DMS153 treated with DMSO at 0.1 percent for 48 hours (cell line): ENCODE results near the gene SLC41A3.
"Not testable (repeated sequence)": the region's sequence is repeated elsewhere in the genome, so short reads cannot be mapped to it uniquely, and the experiment has no call there.

Experiments used
- DNase-seq: peaks from one replicate; lab custom pipeline; 2025; ENCODE audit not compliant: unreplicated experiment; lab: John Stamatoyannopoulos, UW

The SLC41A3 gene

DNA sequence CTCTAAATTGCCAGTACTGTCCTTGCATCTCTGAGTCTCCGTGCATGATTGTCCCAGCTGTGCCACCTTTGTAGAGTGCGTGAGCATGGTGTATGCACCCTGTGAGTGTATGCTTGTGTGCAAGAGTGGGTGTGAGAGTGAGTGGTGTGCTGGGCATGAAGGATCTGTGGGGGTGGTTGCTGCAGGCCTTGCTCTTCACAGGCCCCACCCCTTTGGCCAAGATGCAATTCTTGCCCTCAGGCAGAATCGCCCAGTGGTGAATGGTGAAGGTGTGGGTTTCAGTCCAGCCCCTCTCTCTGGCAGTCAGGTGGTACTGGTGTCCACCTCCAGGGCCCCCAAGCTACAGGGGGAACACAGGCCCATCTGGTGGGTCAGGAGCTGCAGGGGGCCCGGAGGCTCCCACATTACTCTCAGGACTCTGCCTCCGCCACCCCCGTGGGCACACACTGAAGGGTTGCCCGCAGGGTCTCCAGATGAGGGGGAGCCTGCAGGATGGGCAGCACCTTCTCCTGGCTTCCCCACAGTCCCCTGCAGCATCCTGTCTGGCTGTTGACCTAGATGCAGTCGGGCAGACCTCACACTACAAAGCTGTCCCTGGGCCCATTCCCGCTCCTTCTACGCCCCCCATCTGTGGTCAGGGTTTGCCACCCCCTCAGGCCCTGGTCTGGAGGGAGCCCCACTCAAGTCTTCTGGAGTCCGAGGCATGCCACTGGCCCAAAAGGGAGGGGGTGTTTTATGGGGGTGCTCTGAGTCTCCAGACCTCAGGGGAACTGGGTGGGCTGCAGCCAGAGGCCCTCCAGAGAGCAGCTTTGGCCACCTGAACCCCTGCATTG, 123.3 kb downstream of the SLC41A3 start:
- no peak for DNase-seq

DNA sequence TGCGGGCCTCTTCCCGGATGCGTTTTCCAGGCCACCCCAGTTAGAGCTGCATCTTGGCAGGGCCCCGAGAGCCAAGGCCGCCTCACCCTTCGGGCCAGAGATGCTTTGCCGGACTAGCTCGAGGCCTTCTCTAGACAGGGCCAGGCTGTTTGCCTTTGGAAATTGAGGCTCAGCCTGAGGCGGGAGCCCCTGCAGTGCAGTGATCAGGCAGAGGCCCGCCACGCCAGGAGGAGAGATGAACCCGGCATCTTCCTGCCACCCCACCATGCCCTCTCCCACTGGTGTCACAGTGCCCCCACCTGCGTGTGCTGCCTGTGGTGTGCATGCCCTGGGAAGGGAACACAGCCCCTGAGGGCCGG, 123.9 kb downstream of the SLC41A3 start:
- no peak for DNase-seq

DNA sequence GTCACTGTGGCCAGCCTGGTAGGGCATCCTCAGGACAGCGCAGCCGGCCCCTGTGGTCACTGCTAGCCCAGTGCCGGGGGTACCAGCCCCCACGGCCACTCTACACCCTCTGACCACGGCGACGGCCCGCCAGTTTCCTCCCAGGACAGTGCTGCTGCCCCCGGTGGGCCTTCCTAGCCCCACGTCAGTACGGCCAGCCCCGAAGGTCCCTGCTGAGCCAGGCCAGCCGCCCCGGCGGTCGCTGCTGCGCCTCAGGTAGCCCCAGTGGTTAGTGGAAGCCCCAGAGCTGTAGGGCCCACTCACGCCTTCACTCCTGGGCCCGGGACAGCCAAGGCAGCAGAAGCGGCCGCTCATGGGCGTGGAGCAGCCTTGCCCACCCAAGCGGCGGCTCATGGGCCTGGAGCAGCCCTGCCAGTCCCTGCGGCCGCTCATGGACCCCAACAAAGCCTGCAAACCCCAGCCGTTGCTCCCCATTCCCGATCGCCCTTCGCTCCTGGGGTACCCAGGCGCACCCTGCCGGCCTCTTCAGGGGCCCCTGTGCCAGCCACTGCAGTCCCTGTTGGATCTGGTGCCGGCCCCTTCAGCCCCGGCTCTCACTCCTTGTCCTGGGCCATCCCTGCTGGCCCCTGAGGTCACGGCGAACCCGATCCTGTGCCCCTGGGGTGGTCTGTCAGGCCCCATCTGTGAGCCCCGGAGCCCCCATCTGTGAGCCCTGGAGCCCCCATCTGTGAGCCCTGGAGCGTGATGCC, 124.4 kb downstream of the SLC41A3 start:
- no peak for DNase-seq

DNA sequence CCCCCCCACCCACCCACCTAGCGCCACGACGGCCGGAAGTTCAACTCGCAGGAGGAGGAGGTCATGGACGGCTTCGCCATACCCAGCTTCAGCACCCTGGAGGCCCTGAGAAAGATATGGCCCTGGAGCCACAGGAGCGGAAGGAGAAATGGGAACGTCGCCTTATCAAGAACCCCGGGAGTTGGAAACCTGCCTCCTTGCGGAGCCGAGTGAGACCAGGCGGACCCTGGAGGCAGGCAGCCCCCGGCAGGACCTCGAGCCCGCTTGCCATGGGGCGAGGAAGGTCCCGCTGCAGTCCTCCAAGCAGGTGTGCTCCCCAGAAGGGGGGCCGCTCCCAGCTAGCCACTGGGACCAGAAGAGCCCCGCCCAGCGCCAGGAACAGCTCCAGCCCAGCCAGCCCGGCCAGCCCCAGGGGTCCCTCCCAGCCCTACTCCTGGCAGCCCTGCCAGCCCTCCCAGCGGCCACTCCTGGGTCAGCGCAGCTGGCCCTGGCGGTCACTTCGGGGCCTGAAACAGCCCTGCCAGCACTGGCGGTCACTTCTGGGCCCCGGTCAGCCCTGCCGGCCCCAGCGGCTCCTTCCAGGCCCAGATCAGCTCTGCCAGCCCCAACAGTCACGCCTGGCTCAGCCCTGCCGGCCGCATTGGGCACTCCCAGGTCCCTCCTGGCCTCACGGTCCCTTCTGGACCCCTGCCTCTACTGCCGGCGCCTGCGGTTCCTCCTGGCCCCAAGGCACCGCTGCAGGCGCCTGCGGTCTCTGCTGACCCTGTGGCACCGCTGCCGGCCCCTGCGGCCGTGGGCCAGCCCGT, 125.2 kb downstream of the SLC41A3 start:
- DNase-seq, result no peak

DNA sequence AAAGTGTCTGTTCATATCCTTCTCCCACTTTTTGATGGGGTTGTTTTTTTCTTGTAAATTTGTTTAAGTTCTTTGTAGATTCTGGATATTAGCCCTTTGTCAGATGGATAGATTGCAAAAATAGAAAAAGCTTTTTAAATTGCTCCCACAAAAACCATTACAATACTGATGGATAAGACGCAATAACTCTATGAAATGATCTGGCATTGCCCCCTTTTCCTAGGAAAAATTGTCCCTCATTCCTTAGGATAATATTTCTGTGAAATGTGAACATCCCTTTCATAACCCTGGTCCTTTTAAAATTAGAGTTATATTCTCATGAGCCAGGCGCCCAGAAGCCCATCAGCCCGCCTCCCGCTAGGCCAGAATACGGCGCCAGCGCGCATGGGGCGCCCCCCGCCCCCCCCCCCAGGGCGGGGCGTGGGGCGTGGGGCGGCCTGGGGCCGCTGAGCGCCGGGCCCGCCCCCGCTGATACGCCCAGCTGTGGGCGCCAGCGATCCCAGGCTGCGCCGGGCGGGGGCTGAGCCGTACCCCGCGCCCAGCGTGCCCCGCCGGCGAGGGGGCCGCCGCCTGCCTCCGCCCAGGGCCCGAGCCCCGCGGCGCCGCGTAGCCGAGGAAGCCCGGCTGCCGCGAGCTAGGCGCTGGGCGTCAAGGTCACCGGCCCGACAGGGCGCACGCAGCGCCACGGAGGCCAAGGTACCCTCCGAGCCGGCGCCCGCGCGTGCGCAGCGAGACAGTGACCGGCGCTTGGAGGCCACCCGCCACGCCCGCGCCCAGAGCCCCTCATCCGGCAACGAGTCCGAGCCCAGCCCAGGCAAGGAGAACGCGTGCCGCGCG, 126.0 kb downstream of the SLC41A3 start:
- no peak for DNase-seq

DNA sequence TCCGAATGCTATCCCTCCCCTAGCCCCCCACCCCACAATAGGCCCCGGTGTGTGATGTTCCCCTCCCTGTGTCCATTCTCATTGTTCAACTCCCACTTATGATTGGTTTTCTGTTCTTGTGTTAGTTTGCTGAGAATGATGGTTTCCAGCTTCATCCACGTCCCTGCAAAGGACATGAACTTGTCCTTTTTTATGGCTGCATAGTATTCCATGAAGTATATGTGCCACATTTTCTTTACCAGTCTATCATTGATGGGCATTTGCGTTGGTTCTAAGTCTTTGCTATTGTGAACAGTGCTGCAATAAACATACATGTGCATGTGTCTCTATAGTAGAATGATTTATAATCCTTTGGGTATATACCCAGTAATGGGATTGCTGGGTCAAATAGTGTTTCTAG, 126.9 kb downstream of the SLC41A3 start:
- DNase-seq, result not testable (repeated sequence)
